H1 (cell line): ENCODE data around the gene DAP. TPM values are rescaled to one million over a fixed set of nuclear protein-coding genes. Genes with fewer than 3 reads are reported as not detected.

Experiments used
- CTCF ChIA-PET: fragments of 300-600 bp; sonication (Branson Sonifier 250); formaldehyde crosslinking; loops from one replicate; lab custom pipeline; 2021; ENCODE audit not compliant: partially characterized antibody; lab: Charles Lee
- POLR2A ChIA-PET: fragments of 300-600 bp; sonication (Branson Sonifier 250); formaldehyde crosslinking; loops from one replicate; lab custom pipeline; 2021; ENCODE audit warnings: inconsistent platforms; ENCODE audit not compliant: partially characterized antibody; lab: Charles Lee
- DNase-seq, 2 experiments: peaks; one replicate each; pipeline versions ENCODE4 v3.0.0 to v3.0.0-alpha.2; 2010 to 2022; ENCODE audit warnings: low spot score in 2 of 2, low read depth in 1 of 2, mixed read lengths in 1 of 2
- FAIRE-seq: peaks from 2 replicates; lab custom pipeline; 2011; peaks lifted over from hg19 to GRCh38; lab: Jason Lieb, UNC
- H2AFZ ChIP-seq: 2 replicates; pipeline ENCODE4 v1.8.1; 2012; ENCODE audit warnings: low read length, inconsistent platforms
- H2AK5ac ChIP-seq: 2 replicates; pipeline ENCODE4 v1.6.1; 2013; ENCODE audit warnings: low read depth, low read length
- H2BK120ac ChIP-seq: replicated peaks from 2 replicates; pipeline ENCODE3; 2013; ENCODE audit warnings: low read depth, low read length, inconsistent platforms
- H2BK12ac ChIP-seq: 2 replicates; pipeline ENCODE4 v1.6.1; 2013; ENCODE audit warnings: low read depth, low read length
- H2BK15ac ChIP-seq: 2 replicates; pipeline ENCODE4 v1.6.1; 2013; ENCODE audit warnings: low read length
- H2BK20ac ChIP-seq: 2 replicates; pipeline ENCODE4 v1.6.1; 2013; ENCODE audit warnings: low read length
- H2BK5ac ChIP-seq: 2 replicates; pipeline ENCODE4 v1.6.1; 2013; ENCODE audit warnings: low read depth, low read length
- H3K14ac ChIP-seq: 2 replicates; pipeline ENCODE4 v1.6.1; 2013; ENCODE audit warnings: inconsistent platforms; ENCODE audit not compliant: insufficient read length
- H3K18ac ChIP-seq: 2 replicates; pipeline ENCODE4 v1.6.1; 2013; ENCODE audit warnings: low read length; ENCODE audit errors: extremely low read depth
- H3K23ac ChIP-seq: 2 replicates; pipeline ENCODE4 v1.6.1; 2013; ENCODE audit warnings: inconsistent platforms; ENCODE audit not compliant: insufficient read length
- H3K23me2 ChIP-seq: 2 replicates; pipeline ENCODE4 v1.6.1; 2013; ENCODE audit warnings: low read depth, low read length
- H3K27ac ChIP-seq: 2 replicates; pipeline ENCODE4 v1.6.1; 2011; ENCODE audit warnings: low read depth, low read length, inconsistent platforms
- H3K27me3 ChIP-seq, 4 experiments: replicated peaks in 1 of 4; 1 replicate in 1 of 4; 2 replicates in 3 of 4; pipeline versions ENCODE4 v1.6.1 to v1.8.1; 2011 to 2013; ENCODE audit warnings: low read length in 3 of 4, mild to moderate bottlenecking in 3 of 4, inconsistent platforms in 2 of 4, mixed read lengths in 2 of 4, moderate library complexity in 1 of 4; ENCODE audit not compliant: control insufficient read depth in 3 of 4, insufficient read depth in 3 of 4; ENCODE audit errors: extremely low read depth in 1 of 4
- H3K36me3 ChIP-seq, 4 experiments: 2 replicates each; pipeline versions ENCODE4 v1.6.1 to v1.8.1; 2011 to 2013; ENCODE audit warnings: mild to moderate bottlenecking in 4 of 4, low read length in 3 of 4, moderate library complexity in 2 of 4, control low read depth in 1 of 4, inconsistent platforms in 1 of 4; ENCODE audit not compliant: insufficient read depth in 4 of 4, control insufficient read depth in 2 of 4
- H3K4ac ChIP-seq: replicated peaks from 2 replicates; pipeline ENCODE3; 2013; ENCODE audit warnings: low read length, low read depth, mixed read lengths, inconsistent platforms; ENCODE audit not compliant: insufficient read length
- H3K4me1 ChIP-seq, 4 experiments: replicated peaks in 1 of 4; 1 replicate in 1 of 4; 2 replicates in 3 of 4; pipeline versions ENCODE4 v1.6.1 to v1.8.1; 2011 to 2013; ENCODE audit warnings: low read length in 3 of 4, inconsistent platforms in 2 of 4, mixed read lengths in 1 of 4; ENCODE audit not compliant: insufficient read depth in 4 of 4, control insufficient read depth in 3 of 4
- H3K4me2 ChIP-seq, 2 experiments: 2 replicates each; pipeline versions ENCODE4 v1.6.1 to v1.8.1; 2011 to 2013; ENCODE audit warnings: low read depth in 2 of 2, low read length in 2 of 2, control low read depth in 1 of 2, inconsistent platforms in 1 of 2, mild to moderate bottlenecking in 1 of 2; ENCODE audit not compliant: insufficient read depth in 1 of 2
- H3K4me3 ChIP-seq, 4 experiments: fragments of 200-600, 300-600 bp in 1 of 4; sonication (generic), shearing (Covaris generic), sonication (Bioruptor Twin) in 1 of 4; 2 replicates each; pipeline versions ENCODE4 v1.5.1 to v1.8.1; 2011 to 2016; ENCODE audit warnings: low read length in 4 of 4, low read depth in 3 of 4, control low read depth in 2 of 4, inconsistent platforms in 2 of 4, mild to moderate bottlenecking in 2 of 4, mixed read lengths in 1 of 4, moderate library complexity in 1 of 4; ENCODE audit not compliant: insufficient read depth in 2 of 4; ENCODE audit errors: extremely low read depth in 1 of 4
- H3K56ac ChIP-seq: replicated peaks from 2 replicates; pipeline ENCODE3; 2013; ENCODE audit warnings: low read depth, mild to moderate bottlenecking, mixed read lengths, low read length, inconsistent platforms; ENCODE audit not compliant: insufficient read length
- H3K79me1 ChIP-seq: 2 replicates; pipeline ENCODE4 v1.6.1; 2013; ENCODE audit warnings: low read depth, low read length, control low read depth
- H3K79me2 ChIP-seq, 2 experiments: 2 replicates each; pipeline versions ENCODE4 v1.6.1 to v1.8.1; 2012 to 2013; ENCODE audit warnings: low read length in 2 of 2, mild to moderate bottlenecking in 2 of 2, inconsistent platforms in 1 of 2; ENCODE audit not compliant: insufficient read depth in 2 of 2, control insufficient read depth in 1 of 2
- H3K9ac ChIP-seq, 4 experiments: replicated peaks in 1 of 4; 1 replicate in 1 of 4; 2 replicates in 3 of 4; pipeline versions ENCODE4 v1.6.1 to v1.8.1; 2011 to 2013; ENCODE audit warnings: low read depth in 3 of 4, low read length in 3 of 4, control low read depth in 2 of 4, mild to moderate bottlenecking in 2 of 4, moderate library complexity in 2 of 4, inconsistent platforms in 1 of 4; ENCODE audit errors: extremely low read depth in 1 of 4
- H3K9me3 ChIP-seq, 2 experiments: 2 replicates each; pipeline versions ENCODE4 v1.6.1 to v1.8.1; 2012 to 2013; ENCODE audit warnings: mild to moderate bottlenecking in 2 of 2, moderate library complexity in 2 of 2, control low read depth in 1 of 2, inconsistent platforms in 1 of 2, low read depth in 1 of 2, low read length in 1 of 2, mixed read lengths in 1 of 2; ENCODE audit not compliant: insufficient read depth in 2 of 2
- H4K20me1 ChIP-seq, 2 experiments: replicated peaks in 1 of 2; 2 replicates each; pipeline versions ENCODE3 to v1.8.1; 2011 to 2013; ENCODE audit warnings: inconsistent platforms in 2 of 2, low read length in 2 of 2, mild to moderate bottlenecking in 1 of 2; ENCODE audit not compliant: insufficient read depth in 2 of 2, control insufficient read depth in 1 of 2
- H4K5ac ChIP-seq: 2 replicates; pipeline ENCODE4 v1.6.1; 2013; ENCODE audit warnings: low read length, low read depth, mixed read lengths, inconsistent platforms; ENCODE audit not compliant: insufficient read length
- H4K8ac ChIP-seq: 2 replicates; pipeline ENCODE4 v1.8.0; 2013; ENCODE audit warnings: mild to moderate bottlenecking, moderate library complexity, low read length, inconsistent platforms; ENCODE audit not compliant: insufficient read depth; ENCODE audit errors: extremely low read depth
- H4K91ac ChIP-seq: replicated peaks from 2 replicates; pipeline ENCODE3; 2013; ENCODE audit warnings: low read length, mixed read lengths, inconsistent platforms; ENCODE audit not compliant: insufficient read length
- NANOG ChIP-seq: IDR thresholded peaks from 2 replicates; pipeline ENCODE4 v1.6.1; 2011; ENCODE audit warnings: low read length, low read depth, mild to moderate bottlenecking, inconsistent platforms; ENCODE audit not compliant: insufficient read depth, poor library complexity, severe bottlenecking
- PHF8 ChIP-seq: fragments of 200-600 bp; sonication (generic); conservative IDR thresholded peaks from 2 replicates; pipeline ENCODE4 v1.7.1; 2012; ENCODE audit warnings: low read depth, mild to moderate bottlenecking, inconsistent platforms, low read length, moderate library complexity
- RFX5 ChIP-seq: IDR thresholded peaks from 2 replicates; pipeline ENCODE4 v1.6.1; 2011; ENCODE audit warnings: low read depth, low read length, improper control_type of control experiment, borderline replicate concordance
- WGBS, 2 experiments: shearing (Covaris generic) in 1 of 2; methylation state at CpG; one replicate each; pipeline versions ENCODE4 v1.1.6 to v1.1.7; 2013 to 2015; ENCODE audit warnings: low lambda C conversion rate in 2 of 2, mixed read lengths in 2 of 2, inconsistent platforms in 1 of 2, low coverage in 1 of 2, missing lambda C conversion rate in 1 of 2; ENCODE audit not compliant: insufficient replicate concordance in 2 of 2, insufficient coverage in 1 of 2, insufficient read length in 1 of 2; ENCODE audit errors: extremely low coverage in 1 of 2, missing lambda C conversion rate in 1 of 2; 5-methylcytosine and 5-hydroxymethylcytosine counted together
- polyA plus RNA-seq, 7 experiments: library from polyadenylated mRNA; depleted of rRNA in 3 of 7; stranded (reverse) in 5 of 7; unstranded in 2 of 7; fragments of >200 nt in 5 of 7; fragments of 200-250 nt in 2 of 7; gene quantifications; 1 replicate in 5 of 7; 2 replicates in 1 of 7; 4 replicates in 1 of 7; pipeline versions ENCODE4 v1.2.1 to v1.2.3, GENCODE V29; 2011 to 2013; ENCODE audit warnings: missing spikeins in 2 of 7, mixed read lengths in 2 of 7
- total RNA-seq: library from RNA; stranded (reverse); fragmentation: NEBNext Ultra II Directional; extraction: Animal tissue kit (Norgen Biotek cat#: 25700); gene quantifications from 2 replicates; pipeline ENCODE4 v1.2.1, GENCODE V29; 2021
- TF ChIP-seq, protein P1 (sequence below), 3 experiments: IDR thresholded peaks; 1 replicate in 2 of 3; 2 replicates in 1 of 3; pipeline versions ENCODE4 v1.5.1 to v1.6.1; 2011; ENCODE audit warnings: low read length in 3 of 3, mild to moderate bottlenecking in 3 of 3, inconsistent platforms in 2 of 3, low read depth in 1 of 3, moderate library complexity in 1 of 3; ENCODE audit not compliant: insufficient read depth in 1 of 3; ENCODE audit errors: control extremely low read depth in 1 of 3

DAP gene
- total and polyA plus RNA-seq, 2 of the 8 experiments (the other 6 are each of a cell fraction or from before 2014, with no cell fraction given) = 26.2 to 44.4 TPM

DNA sequence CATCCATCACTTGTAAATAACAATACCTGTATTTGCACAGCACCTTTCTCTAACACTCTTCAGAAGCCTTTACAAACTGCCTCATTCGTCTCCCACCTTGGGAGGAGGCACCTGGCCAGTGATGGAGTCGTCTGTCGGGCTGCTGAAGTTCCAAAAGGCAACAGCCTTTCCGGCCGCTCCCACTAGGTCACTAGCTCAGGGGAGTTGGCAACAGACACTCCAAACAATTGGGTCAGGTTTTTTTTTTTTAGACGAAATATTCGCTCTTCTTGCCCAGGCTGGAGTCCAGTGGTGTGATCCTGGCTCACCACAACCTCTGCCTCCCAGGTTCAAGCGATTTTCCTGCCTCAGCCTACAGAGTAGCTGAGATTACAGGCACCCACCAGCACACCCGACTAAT, 4.0 kb downstream of the DAP start:
- Histone ChIP-seq H3K9ac (no peak overlapping the region), H3K79me2 (peaks cover 0 to 22% of the 10 kb centered on the region in 2 experiments; a peak in 2 of 4 replicates)
- TF ChIP-seq RFX5 (no peak), PHF8 (no peak), NANOG (no peak)
- TF ChIP-seq, protein P1, sequence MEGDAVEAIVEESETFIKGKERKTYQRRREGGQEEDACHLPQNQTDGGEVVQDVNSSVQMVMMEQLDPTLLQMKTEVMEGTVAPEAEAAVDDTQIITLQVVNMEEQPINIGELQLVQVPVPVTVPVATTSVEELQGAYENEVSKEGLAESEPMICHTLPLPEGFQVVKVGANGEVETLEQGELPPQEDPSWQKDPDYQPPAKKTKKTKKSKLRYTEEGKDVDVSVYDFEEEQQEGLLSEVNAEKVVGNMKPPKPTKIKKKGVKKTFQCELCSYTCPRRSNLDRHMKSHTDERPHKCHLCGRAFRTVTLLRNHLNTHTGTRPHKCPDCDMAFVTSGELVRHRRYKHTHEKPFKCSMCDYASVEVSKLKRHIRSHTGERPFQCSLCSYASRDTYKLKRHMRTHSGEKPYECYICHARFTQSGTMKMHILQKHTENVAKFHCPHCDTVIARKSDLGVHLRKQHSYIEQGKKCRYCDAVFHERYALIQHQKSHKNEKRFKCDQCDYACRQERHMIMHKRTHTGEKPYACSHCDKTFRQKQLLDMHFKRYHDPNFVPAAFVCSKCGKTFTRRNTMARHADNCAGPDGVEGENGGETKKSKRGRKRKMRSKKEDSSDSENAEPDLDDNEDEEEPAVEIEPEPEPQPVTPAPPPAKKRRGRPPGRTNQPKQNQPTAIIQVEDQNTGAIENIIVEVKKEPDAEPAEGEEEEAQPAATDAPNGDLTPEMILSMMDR (IDR thresholded peaks at IDR 0.05; ENCODE audit: control extremely low read depth in 1 of 3, insufficient read depth in 1 of 3, low read depth in 1 of 3, low read length in 3 of 3) = no peak
- TF ChIP-seq, all 59 proteins: peak for 0
- no peak overlapping the region for H3K56ac ChIP-seq
- H3K4me3 ChIP-seq = no peak overlapping the region
- no peak overlapping the region for H3K18ac ChIP-seq
- FAIRE-seq (no peak), DNase-seq (no peak)
- no peak overlapping the region for H2BK5ac ChIP-seq
- peaks cover 2 to 7% (median 4%) of the 10 kb centered on the region in 4 experiments; a peak in 4 of 7 replicates for H3K4me1 ChIP-seq
- H2AFZ ChIP-seq = no peak overlapping the region
- no peaks in the 10 kb centered on the region for H3K36me3 ChIP-seq
- H3K79me1 ChIP-seq = peaks cover 13% of the 10 kb centered on the region
- ChIA-PET CTCF (interaction anchor here (0.6 to 2.3 kb wide), 5 partner anchors 55 to 1582 kb away, joined by 3 to 11 read pairs (median 3); no protein-coding TSS in a partner anchor), POLR2A (interaction anchor here (0.6 kb wide), 1 partner anchor 45 kb away, joined by 3 read pairs; no protein-coding TSS in a partner anchor)
- H4K8ac ChIP-seq = no peak overlapping the region
- H3K27ac ChIP-seq = no peak overlapping the region
- H2BK12ac ChIP-seq = no peak overlapping the region
- no peaks in the 10 kb centered on the region for H3K27me3 ChIP-seq
- no peak overlapping the region for H3K14ac ChIP-seq
- H4K91ac ChIP-seq = no peak overlapping the region
- H4K5ac ChIP-seq = no peak overlapping the region
- H3K9me3 ChIP-seq = no peaks in the 10 kb centered on the region
- H3K23ac ChIP-seq = no peak overlapping the region
- peaks cover 5% of the 10 kb centered on the region; the same call in 1 of the 2 replicates for H3K23me2 ChIP-seq
- no peak overlapping the region for H2BK120ac ChIP-seq
- H2AK5ac ChIP-seq = no peak overlapping the region
- no peak overlapping the region for H2BK20ac ChIP-seq
- H3K4ac ChIP-seq = no peak overlapping the region
- H3K4me2 ChIP-seq = no peak overlapping the region
- 83% methylated on average over 9 of the region's 9 CpGs; no CpG with 5 or more reads in 1 of the 2 experiments for WGBS, 2 experiments
- H2BK15ac ChIP-seq = no peak overlapping the region
- H4K20me1 ChIP-seq = peaks cover 0 to 3% of the 10 kb centered on the region in 2 experiments
